Measurements from ENCODE around the gene RTRAF. TPM values are rescaled to one million over a fixed set of nuclear protein-coding genes. Genes with fewer than 3 reads are reported as not detected.

Gene RTRAF
- total and polyA plus RNA-seq, 2 experiments from 2014 or later: 150 to 729 TPM

DNA sequence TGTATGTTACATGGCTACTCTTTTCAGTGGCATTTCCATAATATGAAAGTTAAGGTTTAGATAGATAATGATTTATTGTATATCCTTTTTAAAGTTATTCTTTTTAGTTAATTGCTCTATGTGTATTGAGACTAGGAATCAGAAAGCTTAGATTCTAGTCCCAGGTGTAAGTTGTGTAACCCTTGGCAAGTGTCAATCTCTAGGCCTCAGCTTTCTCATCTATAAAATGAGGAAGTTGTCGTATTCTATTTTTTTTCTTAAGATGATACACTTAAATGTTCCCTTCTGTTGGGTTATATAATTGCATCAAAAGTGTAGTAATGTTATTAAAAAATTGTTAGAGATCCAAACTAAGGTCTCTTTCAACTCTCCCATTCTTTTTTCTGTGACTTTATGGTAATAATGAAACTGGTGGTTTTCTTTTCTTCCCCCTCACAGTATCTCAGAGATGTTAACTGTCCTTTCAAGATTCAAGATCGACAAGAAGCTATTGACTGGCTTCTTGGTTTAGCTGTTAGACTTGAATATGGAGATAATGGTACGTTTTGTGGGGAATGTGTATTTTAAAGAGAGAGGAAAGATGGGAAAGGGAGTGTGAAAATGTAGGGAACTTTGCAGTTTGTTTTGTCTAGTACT lies 4.1 kb downstream of the RTRAF start:
- Histone ChIP-seq H3K4me3 (no peak overlapping the region), H3F3A (replicated peaks; ENCODE audit: low read depth) (no peaks in the 10 kb centered on the region), H3K79me2 (replicated peaks; ENCODE audit: insufficient read depth) (peaks cover 78% of the 10 kb centered on the region), H3K4me2 (no peak overlapping the region), H3K27ac (ENCODE audit: low read depth) (no peak overlapping the region), H4K20me1 (replicated peaks; ENCODE audit: insufficient read depth) (peaks cover 19% of the 10 kb centered on the region; the same call in 1 of the 2 replicates), H2AFZ (no peak overlapping the region), H3K36me3 (ENCODE audit: insufficient read depth) (peaks cover 30% of the 10 kb centered on the region), H3K4me1 (ENCODE audit: insufficient read depth) (peaks cover 3% of the 10 kb centered on the region; the same call in 1 of the 2 replicates), H3K27me3 (ENCODE audit: insufficient read depth) (no peaks in the 10 kb centered on the region), H3K9me2 (ENCODE audit: insufficient read depth) (no peaks in the 10 kb centered on the region)
- Mint-ChIP-seq H3K27me3 (ENCODE audit: insufficient read depth, low read depth, poor library complexity) (peaks cover 3% of the 10 kb centered on the region), H3K9me3 (no peaks in the 10 kb centered on the region), H3K36me3 (ENCODE audit: low read depth) (peaks cover 65% of the 10 kb centered on the region), H3K4me1 (peaks cover 3% of the 10 kb centered on the region), H3K27ac (no peak overlapping the region), H3K4me3 (no peak overlapping the region)
- no peak for DNase-seq (ENCODE audit: low spot score)
- ATAC-seq: no peak
- TF ChIP-seq, protein P1, sequence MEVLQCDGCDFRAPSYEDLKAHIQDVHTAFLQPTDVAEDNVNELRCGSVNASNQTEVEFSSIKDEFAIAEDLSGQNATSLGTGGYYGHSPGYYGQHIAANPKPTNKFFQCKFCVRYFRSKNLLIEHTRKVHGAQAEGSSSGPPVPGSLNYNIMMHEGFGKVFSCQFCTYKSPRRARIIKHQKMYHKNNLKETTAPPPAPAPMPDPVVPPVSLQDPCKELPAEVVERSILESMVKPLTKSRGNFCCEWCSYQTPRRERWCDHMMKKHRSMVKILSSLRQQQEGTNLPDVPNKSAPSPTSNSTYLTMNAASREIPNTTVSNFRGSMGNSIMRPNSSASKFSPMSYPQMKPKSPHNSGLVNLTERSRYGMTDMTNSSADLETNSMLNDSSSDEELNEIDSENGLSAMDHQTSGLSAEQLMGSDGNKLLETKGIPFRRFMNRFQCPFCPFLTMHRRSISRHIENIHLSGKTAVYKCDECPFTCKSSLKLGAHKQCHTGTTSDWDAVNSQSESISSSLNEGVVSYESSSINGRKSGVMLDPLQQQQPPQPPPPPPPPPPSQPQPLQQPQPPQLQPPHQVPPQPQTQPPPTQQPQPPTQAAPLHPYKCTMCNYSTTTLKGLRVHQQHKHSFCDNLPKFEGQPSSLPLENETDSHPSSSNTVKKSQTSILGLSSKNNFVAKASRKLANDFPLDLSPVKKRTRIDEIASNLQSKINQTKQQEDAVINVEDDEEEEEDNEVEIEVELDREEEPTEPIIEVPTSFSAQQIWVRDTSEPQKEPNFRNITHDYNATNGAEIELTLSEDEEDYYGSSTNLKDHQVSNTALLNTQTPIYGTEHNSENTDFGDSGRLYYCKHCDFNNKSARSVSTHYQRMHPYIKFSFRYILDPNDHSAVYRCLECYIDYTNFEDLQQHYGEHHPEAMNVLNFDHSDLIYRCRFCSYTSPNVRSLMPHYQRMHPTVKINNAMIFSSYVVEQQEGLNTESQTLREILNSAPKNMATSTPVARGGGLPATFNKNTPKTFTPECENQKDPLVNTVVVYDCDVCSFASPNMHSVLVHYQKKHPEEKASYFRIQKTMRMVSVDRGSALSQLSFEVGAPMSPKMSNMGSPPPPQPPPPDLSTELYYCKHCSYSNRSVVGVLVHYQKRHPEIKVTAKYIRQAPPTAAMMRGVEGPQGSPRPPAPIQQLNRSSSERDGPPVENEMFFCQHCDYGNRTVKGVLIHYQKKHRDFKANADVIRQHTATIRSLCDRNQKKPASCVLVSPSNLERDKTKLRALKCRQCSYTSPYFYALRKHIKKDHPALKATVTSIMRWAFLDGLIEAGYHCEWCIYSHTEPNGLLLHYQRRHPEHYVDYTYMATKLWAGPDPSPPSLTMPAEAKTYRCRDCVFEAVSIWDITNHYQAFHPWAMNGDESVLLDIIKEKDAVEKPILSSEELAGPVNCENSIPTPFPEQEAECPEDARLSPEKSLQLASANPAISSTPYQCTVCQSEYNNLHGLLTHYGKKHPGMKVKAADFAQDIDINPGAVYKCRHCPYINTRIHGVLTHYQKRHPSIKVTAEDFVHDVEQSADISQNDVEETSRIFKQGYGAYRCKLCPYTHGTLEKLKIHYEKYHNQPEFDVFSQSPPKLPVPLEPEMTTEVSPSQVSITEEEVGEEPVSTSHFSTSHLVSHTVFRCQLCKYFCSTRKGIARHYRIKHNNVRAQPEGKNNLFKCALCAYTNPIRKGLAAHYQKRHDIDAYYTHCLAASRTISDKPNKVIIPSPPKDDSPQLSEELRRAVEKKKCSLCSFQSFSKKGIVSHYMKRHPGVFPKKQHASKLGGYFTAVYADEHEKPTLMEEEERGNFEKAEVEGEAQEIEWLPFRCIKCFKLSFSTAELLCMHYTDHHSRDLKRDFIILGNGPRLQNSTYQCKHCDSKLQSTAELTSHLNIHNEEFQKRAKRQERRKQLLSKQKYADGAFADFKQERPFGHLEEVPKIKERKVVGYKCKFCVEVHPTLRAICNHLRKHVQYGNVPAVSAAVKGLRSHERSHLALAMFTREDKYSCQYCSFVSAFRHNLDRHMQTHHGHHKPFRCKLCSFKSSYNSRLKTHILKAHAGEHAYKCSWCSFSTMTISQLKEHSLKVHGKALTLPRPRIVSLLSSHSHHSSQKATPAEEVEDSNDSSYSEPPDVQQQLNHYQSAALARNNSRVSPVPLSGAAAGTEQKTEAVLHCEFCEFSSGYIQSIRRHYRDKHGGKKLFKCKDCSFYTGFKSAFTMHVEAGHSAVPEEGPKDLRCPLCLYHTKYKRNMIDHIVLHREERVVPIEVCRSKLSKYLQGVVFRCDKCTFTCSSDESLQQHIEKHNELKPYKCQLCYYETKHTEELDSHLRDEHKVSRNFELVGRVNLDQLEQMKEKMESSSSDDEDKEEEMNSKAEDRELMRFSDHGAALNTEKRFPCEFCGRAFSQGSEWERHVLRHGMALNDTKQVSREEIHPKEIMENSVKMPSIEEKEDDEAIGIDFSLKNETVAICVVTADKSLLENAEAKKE (CRISPR knock-in tag; IDR thresholded peaks at IDR 0.05): no peak
- TF ChIP-seq, protein P2, sequence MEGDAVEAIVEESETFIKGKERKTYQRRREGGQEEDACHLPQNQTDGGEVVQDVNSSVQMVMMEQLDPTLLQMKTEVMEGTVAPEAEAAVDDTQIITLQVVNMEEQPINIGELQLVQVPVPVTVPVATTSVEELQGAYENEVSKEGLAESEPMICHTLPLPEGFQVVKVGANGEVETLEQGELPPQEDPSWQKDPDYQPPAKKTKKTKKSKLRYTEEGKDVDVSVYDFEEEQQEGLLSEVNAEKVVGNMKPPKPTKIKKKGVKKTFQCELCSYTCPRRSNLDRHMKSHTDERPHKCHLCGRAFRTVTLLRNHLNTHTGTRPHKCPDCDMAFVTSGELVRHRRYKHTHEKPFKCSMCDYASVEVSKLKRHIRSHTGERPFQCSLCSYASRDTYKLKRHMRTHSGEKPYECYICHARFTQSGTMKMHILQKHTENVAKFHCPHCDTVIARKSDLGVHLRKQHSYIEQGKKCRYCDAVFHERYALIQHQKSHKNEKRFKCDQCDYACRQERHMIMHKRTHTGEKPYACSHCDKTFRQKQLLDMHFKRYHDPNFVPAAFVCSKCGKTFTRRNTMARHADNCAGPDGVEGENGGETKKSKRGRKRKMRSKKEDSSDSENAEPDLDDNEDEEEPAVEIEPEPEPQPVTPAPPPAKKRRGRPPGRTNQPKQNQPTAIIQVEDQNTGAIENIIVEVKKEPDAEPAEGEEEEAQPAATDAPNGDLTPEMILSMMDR (conservative IDR thresholded peaks at IDR 0.05; ENCODE audit: low read depth in 2 of 2): no peak
